Measurements from ENCODE around the gene CATSPERD. TPM values are rescaled to one million over a fixed set of nuclear protein-coding genes. Genes with fewer than 3 reads are reported as not detected.

Gene CATSPERD
- total RNA-seq, 1 experiment from 2014 or later: not detected

GRCh38 chr19:5782945-5783919, 62.8 kb downstream of the CATSPERD start:
- no peaks in the 10 kb centered on the region for H3K9me3 Mint-ChIP-seq (ENCODE audit: low read depth, unreplicated experiment)
- DNase-seq: no peak
- intact Hi-C loops (cut with micrococcal nuclease; ENCODE audit: unreplicated experiment): no loop called here
- no peaks in the 10 kb centered on the region for H3K4me1 Mint-ChIP-seq (ENCODE audit: low read depth, unreplicated experiment)
- CTCF ChIA-PET: no interaction called here
- H3K4me3 Mint-ChIP-seq (ENCODE audit: low read depth, unreplicated experiment): no peak overlapping the region
- H3K27ac Mint-ChIP-seq (ENCODE audit: unreplicated experiment): no peak overlapping the region
- no TSS peak for BruUV-seq (replicated peaks)
- peaks cover 9% of the 10 kb centered on the region for H3K36me3 Mint-ChIP-seq (ENCODE audit: insufficient read depth, unreplicated experiment)
- no peaks in the 10 kb centered on the region for H3K27me3 Mint-ChIP-seq (ENCODE audit: unreplicated experiment)
- no peak for TF ChIP-seq CTCF (IDR thresholded peaks at IDR 0.05; ENCODE audit: unreplicated experiment)

GRCh38 chr19:5784581-5785147, 64.2 kb downstream of the CATSPERD start, which contains the start of gene PRR22:
PRR22 (minus strand) TSS chr19:5784746; CDS start chr19:5784660, 86 bp downstream.
- H3K36me3 Mint-ChIP-seq (ENCODE audit: insufficient read depth, unreplicated experiment): peaks cover 20% of the 10 kb centered on the region
- BruUV-seq (replicated peaks): no TSS peak
- no peak for DNase-seq
- intact Hi-C loops (cut with micrococcal nuclease; ENCODE audit: unreplicated experiment): no loop called here
- H3K4me3 Mint-ChIP-seq (ENCODE audit: low read depth, unreplicated experiment): no peak within 1 kb of the TSS
- no peaks in the 10 kb centered on the region for H3K4me1 Mint-ChIP-seq (ENCODE audit: low read depth, unreplicated experiment)
- H3K27me3 Mint-ChIP-seq (ENCODE audit: unreplicated experiment): no peaks in the 10 kb centered on the region
- CTCF ChIA-PET: no interaction called here
- H3K27ac Mint-ChIP-seq (ENCODE audit: unreplicated experiment): no peak within 1 kb of the TSS
- no peak for TF ChIP-seq CTCF (IDR thresholded peaks at IDR 0.05; ENCODE audit: unreplicated experiment)
- no peaks in the 10 kb centered on the region for H3K9me3 Mint-ChIP-seq (ENCODE audit: low read depth, unreplicated experiment)

- no peaks in the 10 kb centered on the region for H3K4me1 Mint-ChIP-seq (ENCODE audit: low read depth, unreplicated experiment)
- DNase-seq: no peak
- intact Hi-C loops (cut with micrococcal nuclease; ENCODE audit: unreplicated experiment): no loop called here
- H3K27ac Mint-ChIP-seq (ENCODE audit: unreplicated experiment): no peak overlapping the region
- no peaks in the 10 kb centered on the region for H3K9me3 Mint-ChIP-seq (ENCODE audit: low read depth, unreplicated experiment)
- H3K4me3 Mint-ChIP-seq (ENCODE audit: low read depth, unreplicated experiment): no peak overlapping the region
- BruUV-seq (replicated peaks): no TSS peak
- CTCF ChIA-PET: no interaction called here
- H3K36me3 Mint-ChIP-seq (ENCODE audit: insufficient read depth, unreplicated experiment): peaks cover 28% of the 10 kb centered on the region
- no peak for TF ChIP-seq CTCF (IDR thresholded peaks at IDR 0.05; ENCODE audit: unreplicated experiment)
- H3K27me3 Mint-ChIP-seq (ENCODE audit: unreplicated experiment): no peaks in the 10 kb centered on the region
Observed at GRCh38 chr19:5785423-5785822, 65.0 kb downstream of the CATSPERD start.

- intact Hi-C loops (cut with micrococcal nuclease; ENCODE audit: unreplicated experiment): no loop called here
- no peaks in the 10 kb centered on the region for H3K4me1 Mint-ChIP-seq (ENCODE audit: low read depth, unreplicated experiment)
- no peaks in the 10 kb centered on the region for H3K9me3 Mint-ChIP-seq (ENCODE audit: low read depth, unreplicated experiment)
- H3K36me3 Mint-ChIP-seq (ENCODE audit: insufficient read depth, unreplicated experiment): peaks cover 37% of the 10 kb centered on the region
- no TSS peak for BruUV-seq (replicated peaks)
- no peak for TF ChIP-seq CTCF (IDR thresholded peaks at IDR 0.05; ENCODE audit: unreplicated experiment)
- no peaks in the 10 kb centered on the region for H3K27me3 Mint-ChIP-seq (ENCODE audit: unreplicated experiment)
- H3K27ac Mint-ChIP-seq (ENCODE audit: unreplicated experiment): no peak overlapping the region
- CTCF ChIA-PET: interaction anchor here (0.6 kb wide), 1 partner anchor 204 kb away, joined by 3 read pairs; no protein-coding TSS in a partner anchor
- DNase-seq: no peak
- no peak overlapping the region for H3K4me3 Mint-ChIP-seq (ENCODE audit: low read depth, unreplicated experiment)
Observed at GRCh38 chr19:5786593-5787408, 66.4 kb downstream of the CATSPERD start.

Measured in Calu3 (cell line).